Aorta (tissue), 4 donors: ENCODE measurements around the gene ALPG. TPM values are rescaled to one million over a fixed set of nuclear protein-coding genes. Genes with fewer than 3 reads are reported as not detected.

Source experiments
- polyA plus RNA-seq, 2 donors: library from polyadenylated mRNA; stranded (reverse); fragments of 200-250 nt; gene quantifications; one replicate each; pipeline ENCODE4 v1.2.3, GENCODE V29; 2013
- total RNA-seq, 2 donors: library from RNA; stranded (reverse); fragmentation: NEBNext Ultra II Directional; extraction: Animal tissue kit (Norgen Biotek cat#: 25700); gene quantifications; one replicate each; pipeline ENCODE4 v1.2.1, GENCODE V29; 2021
- donor health status: healthy with polysubstance abuse.
- donor health status: Bipolar disorder and iron deficiency.
- donor health status: DM: no; HTN: no; CAD: no.
- donor health status: DM: yes; HTN: yes; CAD: no.

Gene ALPG
- total and polyA plus RNA-seq, 4 donors = not detected

Other genes starting within 250 kb of the ALPG start
- gene ALPP, start 28.1 kb upstream of the ALPG start, total RNA-seq = not detected
- not detected for gene ALPP, start 28.1 kb upstream of the ALPG start, polyA plus RNA-seq
- gene ALPI, start 49.3 kb downstream of the ALPG start, total RNA-seq = not detected
- 10 to 100 TPM in 1 of 2 donors, under 1 TPM in 1; 0.18 to 19.9 TPM for gene ALPI, start 49.3 kb downstream of the ALPG start, polyA plus RNA-seq
- gene ECEL1, start 81.0 kb downstream of the ALPG start, total RNA-seq = 1 to 10 TPM; 2.1 to 7.2 TPM
- not detected for gene ECEL1, start 81.0 kb downstream of the ALPG start, polyA plus RNA-seq
- not detected for gene PRSS56, start 113.5 kb downstream of the ALPG start, total RNA-seq
- not detected for gene PRSS56, start 113.5 kb downstream of the ALPG start, polyA plus RNA-seq
- gene CHRND, start 119.3 kb downstream of the ALPG start, total RNA-seq = not detected
- not detected for gene CHRND, start 119.3 kb downstream of the ALPG start, polyA plus RNA-seq
- not detected for gene CHRNG, start 132.8 kb downstream of the ALPG start, total RNA-seq
- not detected for gene CHRNG, start 132.8 kb downstream of the ALPG start, polyA plus RNA-seq
- 1 to 10 TPM; 2.3 to 3.3 TPM for gene TIGD1, start 143.7 kb downstream of the ALPG start, total RNA-seq
- 1 to 10 TPM in 1 of 2 donors, under 1 TPM in 1; 0.50 to 1.8 TPM for gene TIGD1, start 143.7 kb downstream of the ALPG start, polyA plus RNA-seq
- 10 to 100 TPM; 51.9 to 58.4 TPM for gene EIF4E2, start 143.8 kb downstream of the ALPG start, total RNA-seq
- 10 to 100 TPM; 43.9 to 60.7 TPM for gene EIF4E2, start 143.8 kb downstream of the ALPG start, polyA plus RNA-seq
- 100 to 1,000 TPM in 1 of 2 donors, 10 to 100 TPM in 1; 85.8 to 236 TPM for gene EFHD1, start 226.8 kb downstream of the ALPG start, total RNA-seq
- 100 to 1,000 TPM; 135 to 146 TPM for gene EFHD1, start 226.8 kb downstream of the ALPG start, polyA plus RNA-seq